Gastrocnemius medialis (tissue), 4 donors: ENCODE measurements around the gene TAF3. TPM values are rescaled to one million over a fixed set of nuclear protein-coding genes. Genes with fewer than 3 reads are reported as not detected.
"Not testable (repeated sequence)": the region's sequence is repeated elsewhere in the genome, so short reads cannot be mapped to it uniquely, and the experiment has no call there.

Source experiments
- ATAC-seq, 2 donors: fragments of 150-250 bp; one replicate each; pipeline ENCODE4 v1.9.1; 2016
- DNase-seq, 2 donors: peaks; one replicate each; pipeline ENCODE4 v3.0.0-alpha.2; 2019
- H3K27ac ChIP-seq, 4 donors: fragments of 200-600 bp; sonication (generic); 1 replicate in 1 of 4; 2 replicates in 3 of 4; pipeline ENCODE4 v1.5.1; 2016 to 2018; ENCODE audit warnings: mild to moderate bottlenecking in 2 of 4, moderate library complexity in 1 of 4
- H3K27me3 ChIP-seq, 3 donors: fragments of 200-600 bp; sonication (generic) in 2 of 3; 1 replicate in 1 of 3; 2 replicates in 2 of 3; pipeline versions ENCODE4 v1.5.1 to v1.6.0; 2016 to 2019; ENCODE audit warnings: mild to moderate bottlenecking in 1 of 3, moderate library complexity in 1 of 3
- H3K36me3 ChIP-seq, 2 donors: fragments of 200-600 bp; sonication (generic) in 1 of 2; one replicate each; pipeline ENCODE4 v1.5.1; 2017 to 2018
- H3K4me1 ChIP-seq, 2 donors: fragments of 200-600 bp; sonication (generic) in 1 of 2; one replicate each; pipeline ENCODE4 v1.5.1; 2016 to 2017; ENCODE audit warnings: mild to moderate bottlenecking in 2 of 2
- H3K4me3 ChIP-seq, 4 donors: fragments of 200-600 bp; sonication (generic) in 3 of 4; 1 replicate in 1 of 4; 2 replicates in 3 of 4; pipeline ENCODE4 v1.5.1; 2016 to 2019; ENCODE audit warnings: mild to moderate bottlenecking in 2 of 4
- H3K9me3 ChIP-seq, 3 donors: fragments of 200-600 bp; sonication (generic) in 2 of 3; 1 replicate in 1 of 3; 2 replicates in 2 of 3; pipeline ENCODE4 v1.5.1; 2016 to 2019
- POLR2A ChIP-seq, 2 donors: fragments of 450-650 bp; IDR thresholded peaks; one replicate each; pipeline ENCODE4 v1.6.1; 2017; ENCODE audit warnings: antibody characterized with exemption in 2 of 2, mild to moderate bottlenecking in 2 of 2, moderate library complexity in 2 of 2
- in situ Hi-C, 4 donors: fragments of 200-750 bp; cut with MboI; loops; one replicate each; pipeline versions ENCODE4 v1.15.0 to v1.8.0; 2017; ENCODE audit warnings: low sequenced_read_pairs in 4 of 4
- intact Hi-C: fragments of 100-400 bp; cut with DNase I; formaldehyde crosslinking; loops from one replicate; pipeline ENCODE4 v1.15.1; 2023; ENCODE audit warnings: low total_unique reads
- total RNA-seq, 4 donors: library from RNA; depleted of rRNA; stranded (reverse); fragments of >200 nt; gene quantifications; one replicate each; pipeline versions ENCODE4 v1.1.0 to v1.2.3, GENCODE V29; 2016
- TF ChIP-seq, protein P1 (sequence below), 5 experiments: fragments of 450-650 bp in 3 of 5; fragments of 200-600 bp in 2 of 5; sonication (generic) in 2 of 5; IDR thresholded peaks in 4 of 5; conservative IDR thresholded peaks in 1 of 5; 1 replicate in 4 of 5; 2 replicates in 1 of 5; pipeline ENCODE4 v1.5.1; 2016 to 2019; ENCODE audit warnings: antibody characterized with exemption in 5 of 5, mild to moderate bottlenecking in 3 of 5, moderate library complexity in 3 of 5

The TAF3 gene, protein sequence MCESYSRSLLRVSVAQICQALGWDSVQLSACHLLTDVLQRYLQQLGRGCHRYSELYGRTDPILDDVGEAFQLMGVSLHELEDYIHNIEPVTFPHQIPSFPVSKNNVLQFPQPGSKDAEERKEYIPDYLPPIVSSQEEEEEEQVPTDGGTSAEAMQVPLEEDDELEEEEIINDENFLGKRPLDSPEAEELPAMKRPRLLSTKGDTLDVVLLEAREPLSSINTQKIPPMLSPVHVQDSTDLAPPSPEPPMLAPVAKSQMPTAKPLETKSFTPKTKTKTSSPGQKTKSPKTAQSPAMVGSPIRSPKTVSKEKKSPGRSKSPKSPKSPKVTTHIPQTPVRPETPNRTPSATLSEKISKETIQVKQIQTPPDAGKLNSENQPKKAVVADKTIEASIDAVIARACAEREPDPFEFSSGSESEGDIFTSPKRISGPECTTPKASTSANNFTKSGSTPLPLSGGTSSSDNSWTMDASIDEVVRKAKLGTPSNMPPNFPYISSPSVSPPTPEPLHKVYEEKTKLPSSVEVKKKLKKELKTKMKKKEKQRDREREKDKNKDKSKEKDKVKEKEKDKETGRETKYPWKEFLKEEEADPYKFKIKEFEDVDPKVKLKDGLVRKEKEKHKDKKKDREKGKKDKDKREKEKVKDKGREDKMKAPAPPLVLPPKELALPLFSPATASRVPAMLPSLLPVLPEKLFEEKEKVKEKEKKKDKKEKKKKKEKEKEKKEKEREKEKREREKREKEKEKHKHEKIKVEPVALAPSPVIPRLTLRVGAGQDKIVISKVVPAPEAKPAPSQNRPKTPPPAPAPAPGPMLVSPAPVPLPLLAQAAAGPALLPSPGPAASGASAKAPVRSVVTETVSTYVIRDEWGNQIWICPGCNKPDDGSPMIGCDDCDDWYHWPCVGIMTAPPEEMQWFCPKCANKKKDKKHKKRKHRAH
- total RNA-seq, result 10 to 100 TPM in 2 of 4 donors, 1 to 10 TPM in 2; 5.0 to 14.8 (median 9.6) TPM

DNA sequence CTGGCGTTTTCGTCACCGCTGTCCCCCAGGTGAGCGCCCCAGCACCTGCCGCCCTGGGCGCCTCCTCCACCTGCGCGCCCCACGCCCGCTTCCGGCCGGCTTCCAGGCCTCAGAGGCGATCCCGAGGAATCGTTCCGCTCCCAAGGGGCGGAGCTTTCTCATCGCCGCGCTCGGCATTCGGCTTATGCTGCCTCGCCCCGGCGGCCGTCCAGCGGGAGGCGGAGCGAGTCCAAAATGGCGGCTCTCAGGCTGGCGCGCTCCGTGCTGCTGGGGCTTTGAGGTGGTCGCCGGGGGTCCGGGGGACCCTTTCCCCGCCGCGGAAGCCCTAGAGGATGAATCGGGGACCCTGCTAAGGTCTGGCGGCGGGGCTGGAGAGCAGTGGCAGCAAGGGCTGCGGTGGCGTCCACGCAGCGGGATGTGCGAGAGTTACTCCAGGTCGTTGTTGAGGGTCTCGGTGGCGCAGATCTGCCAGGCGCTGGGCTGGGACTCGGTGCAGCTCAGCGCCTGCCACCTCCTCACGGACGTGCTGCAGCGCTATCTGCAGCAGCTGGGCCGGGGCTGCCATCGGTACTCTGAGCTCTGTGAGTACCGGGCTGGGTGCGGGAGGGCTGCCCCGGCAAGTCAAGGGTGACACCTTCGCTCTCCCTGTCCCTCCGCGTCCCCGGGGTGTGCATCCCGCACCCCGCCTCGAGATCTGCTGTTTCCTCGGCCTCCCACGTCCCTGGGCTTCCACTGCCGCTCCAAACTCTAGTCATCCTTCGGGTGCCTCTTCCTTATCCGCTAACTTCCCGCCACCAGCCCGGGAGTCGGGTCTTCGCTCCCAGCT is at the start of gene TAF3:
Gene TAF3, plus strand, starts transcription at position 211 of the 826 bp plus-strand sequence. Its CDS starts 205 bp downstream, at position 416.
- Histone ChIP-seq H3K27me3 (no peaks in the 10 kb centered on the region), H3K36me3 (no peaks in the 10 kb centered on the region), H3K9me3 (no peaks in the 10 kb centered on the region), H3K4me1 (peaks cover 19 to 31% of the 10 kb centered on the region in 2 donors), H3K27ac (peak within 1 kb of the TSS; percentile 80 to 90 (median 82)), H3K4me3 (peak within 1 kb of the TSS; percentile 74 to 100 (median 98))
- DNase-seq (peak; percentile 82 to 87), ATAC-seq (peak; percentile 92)
- intact Hi-C loops, result loop anchor here (1.0 kb wide), 1 partner anchor 30 kb away; the partner anchor contains the start of gene ATP5F1C
- in situ Hi-C loops, result no loop called here
- TF ChIP-seq, protein P1, sequence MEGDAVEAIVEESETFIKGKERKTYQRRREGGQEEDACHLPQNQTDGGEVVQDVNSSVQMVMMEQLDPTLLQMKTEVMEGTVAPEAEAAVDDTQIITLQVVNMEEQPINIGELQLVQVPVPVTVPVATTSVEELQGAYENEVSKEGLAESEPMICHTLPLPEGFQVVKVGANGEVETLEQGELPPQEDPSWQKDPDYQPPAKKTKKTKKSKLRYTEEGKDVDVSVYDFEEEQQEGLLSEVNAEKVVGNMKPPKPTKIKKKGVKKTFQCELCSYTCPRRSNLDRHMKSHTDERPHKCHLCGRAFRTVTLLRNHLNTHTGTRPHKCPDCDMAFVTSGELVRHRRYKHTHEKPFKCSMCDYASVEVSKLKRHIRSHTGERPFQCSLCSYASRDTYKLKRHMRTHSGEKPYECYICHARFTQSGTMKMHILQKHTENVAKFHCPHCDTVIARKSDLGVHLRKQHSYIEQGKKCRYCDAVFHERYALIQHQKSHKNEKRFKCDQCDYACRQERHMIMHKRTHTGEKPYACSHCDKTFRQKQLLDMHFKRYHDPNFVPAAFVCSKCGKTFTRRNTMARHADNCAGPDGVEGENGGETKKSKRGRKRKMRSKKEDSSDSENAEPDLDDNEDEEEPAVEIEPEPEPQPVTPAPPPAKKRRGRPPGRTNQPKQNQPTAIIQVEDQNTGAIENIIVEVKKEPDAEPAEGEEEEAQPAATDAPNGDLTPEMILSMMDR (IDR thresholded peaks at IDR 0.05 in 4 of 5, conservative IDR thresholded peaks at IDR 0.05 in 1 of 5), result no peak
- TF ChIP-seq POLR2A (IDR thresholded peaks at IDR 0.05), result peak; percentile 32 to 57

DNA sequence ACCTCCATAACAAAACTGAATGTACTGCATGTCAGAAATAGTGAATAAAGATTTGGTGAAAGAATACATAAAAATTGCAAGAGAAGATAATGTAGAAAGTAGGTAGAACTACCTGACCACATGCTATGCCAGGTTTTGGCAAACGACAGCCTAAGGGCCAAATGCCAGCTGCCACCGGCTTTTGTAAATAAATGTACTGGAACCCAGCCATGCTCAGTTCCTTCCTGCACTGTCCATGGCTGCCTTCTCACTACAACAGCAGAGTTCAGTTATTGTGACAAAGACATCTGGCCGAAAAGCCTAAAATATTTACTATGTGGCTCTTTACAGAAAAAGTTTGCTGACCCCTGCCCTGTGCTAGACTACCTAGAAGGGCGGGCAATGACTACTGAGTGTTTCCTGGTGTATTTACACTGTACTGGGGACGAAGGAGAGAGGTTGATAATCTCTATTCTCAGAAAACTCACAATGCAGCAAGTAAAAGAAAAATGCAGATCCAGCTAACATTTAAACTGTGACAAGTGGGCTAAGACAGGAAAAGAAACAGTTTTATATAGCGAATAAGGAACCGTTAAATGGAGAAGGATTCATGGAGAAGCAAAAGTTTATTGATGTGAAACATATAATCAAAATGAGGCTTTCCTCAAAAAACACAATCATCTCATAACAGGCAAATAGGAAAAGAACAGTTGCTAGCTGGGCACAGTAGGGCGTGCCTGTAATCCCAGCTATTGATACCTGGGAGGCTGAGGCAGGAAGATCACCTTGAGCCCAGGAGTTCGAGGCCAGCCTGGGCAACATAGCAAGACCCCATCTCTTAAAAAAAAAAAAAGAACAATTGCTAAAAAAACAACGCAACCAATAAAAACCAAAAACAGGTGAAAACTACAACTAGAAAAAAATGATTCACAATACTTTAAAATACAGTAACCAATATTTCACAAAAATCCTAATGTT is 44.2 kb upstream of the TAF3 start:
- ATAC-seq, result no peak
- no peak overlapping the region for H3K4me3 ChIP-seq
- intact Hi-C loops, result no loop called here
- no peaks in the 10 kb centered on the region for H3K9me3 ChIP-seq
- DNase-seq, result no peak
- no peak for TF ChIP-seq POLR2A (IDR thresholded peaks at IDR 0.05)
- TF ChIP-seq, protein P1 (IDR thresholded peaks at IDR 0.05 in 4 of 5, conservative IDR thresholded peaks at IDR 0.05 in 1 of 5), result no peak
- in situ Hi-C loops, result no loop called here
- no peak overlapping the region for H3K27ac ChIP-seq
- peaks cover 0 to 40% of the 10 kb centered on the region in 2 donors for H3K36me3 ChIP-seq
- H3K27me3 ChIP-seq, result no peaks in the 10 kb centered on the region
- H3K4me1 ChIP-seq, result no peaks in the 10 kb centered on the region

DNA sequence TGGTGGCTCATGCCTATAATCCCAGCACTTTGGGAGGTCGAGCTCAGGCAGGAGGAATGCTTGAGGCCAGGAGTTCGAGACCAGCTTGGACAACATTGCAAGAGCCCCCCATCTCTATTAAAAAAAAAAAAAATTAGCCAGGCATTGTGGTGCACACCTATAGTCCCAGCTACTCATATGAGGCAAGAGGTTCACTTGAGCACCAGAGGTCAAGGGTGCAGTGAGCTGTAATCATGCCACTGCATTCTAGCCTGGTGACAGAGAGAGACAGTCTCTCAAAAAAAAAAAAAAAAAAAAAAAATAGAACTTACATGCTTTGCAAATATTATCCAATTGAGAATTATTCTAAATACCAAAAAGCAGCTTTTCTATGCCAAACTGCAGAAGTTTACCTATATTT is 41.5 kb upstream of the TAF3 start:
- no peak for ATAC-seq
- in situ Hi-C loops, result no loop called here
- Histone ChIP-seq H3K27ac (no peak overlapping the region), H3K36me3 (peaks cover 0 to 55% of the 10 kb centered on the region in 2 donors), H3K9me3 (no peaks in the 10 kb centered on the region), H3K4me3 (no peak overlapping the region), H3K4me1 (no peaks in the 10 kb centered on the region), H3K27me3 (no peaks in the 10 kb centered on the region)
- no peak for DNase-seq
- TF ChIP-seq, protein P1 (IDR thresholded peaks at IDR 0.05 in 4 of 5, conservative IDR thresholded peaks at IDR 0.05 in 1 of 5), result no peak
- TF ChIP-seq POLR2A (IDR thresholded peaks at IDR 0.05), result no peak
- intact Hi-C loops, result no loop called here

DNA sequence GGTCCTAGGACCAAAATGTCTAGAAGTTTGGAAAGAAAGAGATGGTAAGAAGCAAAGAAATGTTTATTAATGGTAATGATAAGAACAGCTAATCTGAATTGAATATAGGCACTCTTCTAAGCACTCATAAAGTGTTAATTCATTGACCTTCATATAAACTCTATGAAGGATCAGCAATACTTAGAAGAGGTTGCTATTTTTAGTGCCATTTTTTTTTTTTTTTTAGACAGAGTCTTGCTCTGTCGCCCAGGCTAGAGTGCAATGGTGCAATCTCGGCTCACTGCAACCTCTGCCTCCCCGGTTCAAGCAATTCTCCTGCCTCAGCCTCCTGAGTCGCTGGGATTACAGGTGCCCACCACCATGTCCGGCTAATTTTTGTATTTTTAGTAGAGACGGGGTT is 36.1 kb upstream of the TAF3 start:
- H3K9me3 ChIP-seq, H3K4me3 ChIP-seq, in situ Hi-C loops, DNase-seq, ATAC-seq, intact Hi-C loops, H3K27me3 ChIP-seq, H3K27ac ChIP-seq: not testable (repeated sequence)
- Histone ChIP-seq H3K36me3 (peaks cover 0 to 39% of the 10 kb centered on the region in 2 donors), H3K4me1 (peaks cover 12 to 13% of the 10 kb centered on the region in 2 donors)
